Pancreas (tissue), 10 donors: ENCODE data around the gene LGALS14. TPM values are rescaled to one million over a fixed set of nuclear protein-coding genes. Genes with fewer than 3 reads are reported as not detected.

Experiments used
- ATAC-seq, 4 donors: fragments of 200-7000 bp; cut with Tn5 transposase; one replicate each; pipeline versions ENCODE4 v1.8.0 to v1.9.1; 2020; ENCODE audit warnings: mild to moderate bottlenecking in 4 of 4, moderate library complexity in 4 of 4
- DNase-seq, 6 donors: peaks; one replicate each; pipeline ENCODE4 v3.0.0-alpha.2; 2020
- FAIRE-seq: peaks from 2 replicates; lab custom pipeline; 2012; peaks lifted over from hg19 to GRCh38; lab: Jason Lieb, UNC
- H3K27ac ChIP-seq, 4 donors: fragments of 200-600 bp; sonication (generic); 1 replicate in 3 of 4; 2 replicates in 1 of 4; pipeline versions ENCODE4 v1.5.0 to v1.8.0; 2020
- H3K27me3 ChIP-seq, 4 donors: fragments of 200-600 bp; one replicate each; pipeline ENCODE4 v1.8.0; 2021
- H3K36me3 ChIP-seq, 3 donors: fragments of 200-600 bp; sonication (generic) in 1 of 3; one replicate each; pipeline versions ENCODE4 v1.5.0 to v1.8.0; 2020 to 2021
- H3K4me1 ChIP-seq, 3 donors: fragments of 200-600 bp; one replicate each; pipeline ENCODE4 v1.8.0; 2021
- H3K4me3 ChIP-seq, 4 donors: fragments of 200-600 bp; sonication (generic) in 2 of 4; one replicate each; pipeline versions ENCODE4 v1.5.0 to v1.8.0; 2020 to 2021
- H3K9me3 ChIP-seq, 4 donors: fragments of 200-600 bp; one replicate each; pipeline ENCODE4 v1.8.0; 2021
- WGBS, 2 donors: extraction: QIAGEN DNeasy Blood & Tissue Kit; methylation state at CpG; one replicate each; pipeline ENCODE4 v1.1.7; 2013; 5-methylcytosine and 5-hydroxymethylcytosine counted together
- intact Hi-C, 3 donors: fragments of 100-400 bp; cut with DNase I; formaldehyde crosslinking; loops; one replicate each; pipeline versions ENCODE4 v1.11.1 to v1.14.2; 2022
- polyA plus RNA-seq, 2 donors: library from polyadenylated mRNA; stranded (reverse); fragments of 200-250 nt; gene quantifications; one replicate each; pipeline ENCODE4 v1.2.3, GENCODE V29; 2013
- total RNA-seq, 6 donors: library from RNA; stranded (reverse); fragmentation: NEBNext Ultra II Directional in 4 of 6; extraction: Animal tissue kit (Norgen Biotek cat#: 25700) in 4 of 6; gene quantifications; one replicate each; pipeline versions ENCODE4 v1.2.1 to v1.2.4, GENCODE V29; 2021 to 2023
- TF ChIP-seq, protein P1 (sequence below), 4 donors: fragments of 200-600 bp; sonication (generic) in 3 of 4; IDR thresholded peaks; one replicate each; pipeline versions ENCODE4 v1.5.0 to v1.8.0; 2021; ENCODE audit warnings: antibody characterized with exemption in 4 of 4
- donor health status: healthy with polysubstance abuse.
- donor health status: DM: no; HTN: no; CAD: no; lungs with moderate emphysema.
- donor health status: DM: no; HTN: no; CAD: no.
- donor health status: control.
- donor health status: control.
- donor health status: Bipolar disorder and iron deficiency.
- donor health status: DM: yes; HTN: yes; CAD: no.
- donor health status: DM: no; HTN: no; CAD: no.
- donor health status: DM: no; HTN: no; CAD: no.
- donor health status: DM: yes; HTN: yes; CAD: no.

The LGALS14 gene
- total and polyA plus RNA-seq, 8 donors: not detected

DNA sequence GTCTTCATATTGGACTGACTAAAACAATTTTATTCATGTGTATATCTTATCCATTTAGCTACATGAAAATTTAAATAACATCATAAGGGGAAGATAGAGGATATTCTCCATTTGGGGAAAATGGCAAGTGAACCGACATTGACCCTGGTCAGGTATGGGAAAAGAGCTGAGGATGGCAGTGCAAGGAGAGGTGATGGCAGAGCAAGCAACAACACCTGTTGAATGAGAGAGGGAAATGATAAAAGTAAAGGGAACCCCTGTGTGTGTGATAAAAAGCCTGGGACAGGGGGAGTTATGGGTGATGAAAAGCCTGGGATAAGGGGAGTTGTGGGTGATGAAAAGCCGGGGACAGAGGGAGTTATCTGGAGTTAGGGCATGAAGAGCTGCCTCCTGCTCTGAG is 29.6 kb downstream of the LGALS14 start:
- H3K4me3 ChIP-seq: no peak overlapping the region
- ATAC-seq (no peak), FAIRE-seq (no peak), DNase-seq (no peak)
- H3K27me3 ChIP-seq: no peaks in the 10 kb centered on the region
- no peaks in the 10 kb centered on the region for H3K9me3 ChIP-seq
- intact Hi-C loops: no loop called here
- TF ChIP-seq, protein P1, sequence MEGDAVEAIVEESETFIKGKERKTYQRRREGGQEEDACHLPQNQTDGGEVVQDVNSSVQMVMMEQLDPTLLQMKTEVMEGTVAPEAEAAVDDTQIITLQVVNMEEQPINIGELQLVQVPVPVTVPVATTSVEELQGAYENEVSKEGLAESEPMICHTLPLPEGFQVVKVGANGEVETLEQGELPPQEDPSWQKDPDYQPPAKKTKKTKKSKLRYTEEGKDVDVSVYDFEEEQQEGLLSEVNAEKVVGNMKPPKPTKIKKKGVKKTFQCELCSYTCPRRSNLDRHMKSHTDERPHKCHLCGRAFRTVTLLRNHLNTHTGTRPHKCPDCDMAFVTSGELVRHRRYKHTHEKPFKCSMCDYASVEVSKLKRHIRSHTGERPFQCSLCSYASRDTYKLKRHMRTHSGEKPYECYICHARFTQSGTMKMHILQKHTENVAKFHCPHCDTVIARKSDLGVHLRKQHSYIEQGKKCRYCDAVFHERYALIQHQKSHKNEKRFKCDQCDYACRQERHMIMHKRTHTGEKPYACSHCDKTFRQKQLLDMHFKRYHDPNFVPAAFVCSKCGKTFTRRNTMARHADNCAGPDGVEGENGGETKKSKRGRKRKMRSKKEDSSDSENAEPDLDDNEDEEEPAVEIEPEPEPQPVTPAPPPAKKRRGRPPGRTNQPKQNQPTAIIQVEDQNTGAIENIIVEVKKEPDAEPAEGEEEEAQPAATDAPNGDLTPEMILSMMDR (IDR thresholded peaks at IDR 0.05): no peak
- H3K4me1 ChIP-seq: no peaks in the 10 kb centered on the region
- 82 to 93% methylated on average over 2 of the region's 2 CpGs for WGBS, 2 donors
- no peaks in the 10 kb centered on the region for H3K36me3 ChIP-seq
- no peak overlapping the region for H3K27ac ChIP-seq

DNA sequence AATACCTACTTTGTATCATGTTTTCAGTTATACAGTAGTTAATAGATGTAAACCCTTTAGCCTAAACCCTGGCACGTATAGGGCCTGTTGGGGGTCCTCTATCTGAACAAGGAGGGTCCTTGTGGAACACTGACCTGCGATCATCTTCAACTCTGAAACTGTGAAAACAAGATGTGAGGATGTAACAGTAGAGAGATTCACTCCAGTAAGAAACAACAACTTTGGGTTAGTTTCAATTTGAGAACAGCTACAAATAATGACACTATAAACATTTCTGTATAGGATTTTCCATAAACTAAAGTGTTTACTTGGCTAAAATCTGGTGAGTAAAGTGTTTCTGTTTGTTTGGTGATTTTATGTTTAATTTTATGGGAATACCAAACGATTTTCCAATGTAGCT is 31.4 kb downstream of the LGALS14 start:
- Histone ChIP-seq H3K4me3 (no peak overlapping the region), H3K4me1 (no peaks in the 10 kb centered on the region), H3K27me3 (no peaks in the 10 kb centered on the region), H3K9me3 (no peaks in the 10 kb centered on the region), H3K36me3 (no peaks in the 10 kb centered on the region), H3K27ac (no peak overlapping the region)
- ATAC-seq (no peak), FAIRE-seq (no peak), DNase-seq (no peak)
- WGBS, 2 donors: 24 to 72% methylated on average over 3 of the region's 3 CpGs
- TF ChIP-seq, protein P1 (IDR thresholded peaks at IDR 0.05): no peak
- intact Hi-C loops: no loop called here

DNA sequence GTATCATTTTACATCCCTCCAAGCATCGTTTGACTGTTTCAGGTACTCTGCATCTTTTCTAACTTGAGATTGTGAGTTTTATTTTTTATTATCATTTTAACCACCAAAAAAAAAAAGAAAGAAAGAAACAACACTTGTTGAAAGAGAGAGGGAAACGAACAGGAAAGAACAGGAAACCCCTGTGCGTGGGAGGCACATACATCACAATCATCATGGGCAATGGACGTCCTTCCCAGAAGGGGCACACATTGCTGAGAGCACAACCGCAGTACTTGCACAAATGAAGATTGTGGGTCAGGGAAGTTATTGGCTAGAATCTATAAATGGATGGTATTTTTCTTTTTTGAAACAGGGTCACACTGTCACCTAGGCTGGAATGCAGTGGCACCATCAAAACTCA is 31.8 kb downstream of the LGALS14 start:
- ATAC-seq (no peak), FAIRE-seq (no peak), DNase-seq (no peak)
- Histone ChIP-seq H3K4me3 (no peak overlapping the region), H3K27ac (no peak overlapping the region), H3K9me3 (no peaks in the 10 kb centered on the region), H3K36me3 (no peaks in the 10 kb centered on the region), H3K4me1 (no peaks in the 10 kb centered on the region), H3K27me3 (no peaks in the 10 kb centered on the region)
- WGBS, 2 donors: 66 to 85% methylated on average over 5 of the region's 5 CpGs
- TF ChIP-seq, protein P1 (IDR thresholded peaks at IDR 0.05): no peak
- intact Hi-C loops: no loop called here

- WGBS, 2 donors: 57 to 69% methylated on average over 3 of the region's 3 CpGs
- no peak overlapping the region for H3K27ac ChIP-seq
- FAIRE-seq: no peak
- no peak for DNase-seq
- H3K4me1 ChIP-seq: no peaks in the 10 kb centered on the region
- TF ChIP-seq, protein P1 (IDR thresholded peaks at IDR 0.05): no peak
- no peaks in the 10 kb centered on the region for H3K27me3 ChIP-seq
- ATAC-seq: no peak
- H3K36me3 ChIP-seq: no peaks in the 10 kb centered on the region
- intact Hi-C loops: no loop called here
- H3K9me3 ChIP-seq: no peaks in the 10 kb centered on the region
- H3K4me3 ChIP-seq: no peak overlapping the region
Measured at GRCh38 chr19:39737351-39737750, 33.1 kb downstream of the LGALS14 start.

- DNase-seq (no peak), ATAC-seq (no peak), FAIRE-seq (no peak)
- Histone ChIP-seq H3K27me3 (no peaks in the 10 kb centered on the region), H3K4me1 (no peaks in the 10 kb centered on the region), H3K4me3 (no peak within 1 kb of the TSS), H3K27ac (no peak within 1 kb of the TSS), H3K36me3 (no peaks in the 10 kb centered on the region), H3K9me3 (no peaks in the 10 kb centered on the region)
- TF ChIP-seq, protein P1 (IDR thresholded peaks at IDR 0.05): no peak
- 38 to 50% methylated on average over 3 of the region's 3 CpGs for WGBS, 2 donors
- intact Hi-C loops: no loop called here
Measured at GRCh38 chr19:39737891-39738290, 33.6 kb downstream of the LGALS14 start, which contains the start of gene CLC. Gene CLC (minus strand): TSS chr19:39738029. CDS start chr19:39737952, 77 bp downstream.
